ENCODE measurements around the gene VPS39. TPM values are rescaled to one million over a fixed set of nuclear protein-coding genes. Genes with fewer than 3 reads are reported as not detected.

Gene VPS39
- total RNA-seq, 1 donor from 2014 or later = 58.0 TPM

Other genes with a start within 250 kb of the VPS39 start
- gene EHD4, start 235.7 kb downstream of the VPS39 start, total RNA-seq = 28.4 and 28.9 TPM in 2 replicates
- not detected in 2 replicates for gene PLA2G4E, start 187.3 kb downstream of the VPS39 start, total RNA-seq
- not detected in 2 replicates for gene PLA2G4D, start 113.7 kb downstream of the VPS39 start, total RNA-seq
- gene PLA2G4F, start 51.7 kb downstream of the VPS39 start, total RNA-seq = not detected in 2 replicates
- gene GANC, start 64.9 kb upstream of the VPS39 start, total RNA-seq = 15.0 and 17.6 TPM in 2 replicates
- 37.1 and 39.1 TPM in 2 replicates for gene TMEM87A, start 65.1 kb upstream of the VPS39 start, total RNA-seq
- 1.3 and 2.3 TPM in 2 replicates for gene CAPN3, start 151.2 kb upstream of the VPS39 start, total RNA-seq

Data from activated CD4-positive, alpha-beta T cell treated with anti-CD3 and anti-CD28 coated beads, Interleukin-2, amount 10 ng/mL, durations not matched to agents 24 days and 14 days (primary cell).